GM21526 (cell line): Measurements from ENCODE around the gene SKAP1.
"Not testable (repeated sequence)": the region's sequence is repeated elsewhere in the genome, so short reads cannot be mapped to it uniquely, and the experiment has no call there.

Source experiments
- ATAC-seq: cut with Tn5 transposase; IDR thresholded peaks from one replicate; pipeline ENCODE4 v1.9.1; 2021; ENCODE audit warnings: moderate library complexity; ENCODE audit not compliant: unreplicated experiment, low FRiP score

SKAP1 gene

GRCh38 chr17:48229936-48230335 lies 200.1 kb downstream of the SKAP1 start:
- no peak for ATAC-seq

- ATAC-seq: no peak
Measured at GRCh38 chr17:48228720-48229119, 201.3 kb downstream of the SKAP1 start.

DNA sequence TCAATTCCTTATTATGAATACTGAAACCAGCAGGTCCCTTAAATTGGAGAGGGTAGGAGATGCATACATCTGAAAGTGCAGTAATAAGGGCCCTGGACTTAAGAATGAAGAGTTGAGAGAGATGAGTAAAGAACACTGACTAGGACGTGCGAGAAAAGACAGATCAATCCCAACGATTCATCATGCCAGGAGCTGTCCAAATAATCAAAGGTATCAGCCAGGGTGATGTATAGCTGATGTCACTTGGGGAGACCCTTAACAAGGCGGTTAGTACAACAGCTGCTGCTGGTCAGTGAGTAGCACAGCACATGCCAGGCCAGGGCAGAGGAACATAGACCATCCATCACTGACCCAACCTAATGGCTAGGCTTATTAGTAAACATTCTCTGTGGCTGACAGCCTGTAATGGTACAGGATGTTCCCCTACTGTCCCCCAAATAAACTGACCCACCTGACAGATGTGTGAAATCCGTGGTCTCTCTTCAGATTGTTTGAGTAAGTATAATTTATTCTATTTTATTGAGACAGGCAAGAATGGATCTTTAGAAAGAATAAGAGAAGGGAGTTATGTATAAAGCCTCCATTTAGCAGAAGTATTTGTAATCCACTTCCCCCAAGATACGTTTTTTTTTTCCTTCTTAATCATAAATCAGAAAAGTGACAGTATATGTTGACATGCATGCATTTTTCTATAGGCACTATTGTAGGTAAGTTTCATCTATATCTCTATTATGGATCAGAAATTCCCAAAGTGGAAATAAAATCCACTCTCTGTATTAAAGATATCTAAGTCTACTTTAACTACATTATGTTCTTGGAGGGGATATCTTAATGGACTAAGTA lies 204.1 kb downstream of the SKAP1 start:
- no peak for ATAC-seq

DNA sequence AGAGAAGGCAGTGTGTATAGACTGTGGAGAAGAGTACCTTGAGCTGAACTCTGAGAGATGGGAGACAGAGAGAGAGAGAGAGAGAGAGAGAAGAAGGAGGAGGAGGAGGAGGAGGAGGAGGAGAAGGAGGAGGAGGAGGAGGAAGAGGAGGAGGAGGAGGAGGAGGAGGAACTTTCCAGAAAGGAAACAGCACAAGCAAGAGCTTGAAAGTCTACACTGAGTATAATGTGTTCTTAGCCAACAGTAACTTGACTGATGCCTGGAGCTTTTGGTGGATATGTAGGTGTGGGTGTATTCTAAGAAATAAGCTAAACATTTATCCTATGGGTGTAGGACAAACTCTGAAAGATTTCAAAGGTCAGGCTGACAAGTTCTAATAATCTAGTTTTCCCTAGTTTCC lies 206.1 kb downstream of the SKAP1 start:
- ATAC-seq: no peak

DNA sequence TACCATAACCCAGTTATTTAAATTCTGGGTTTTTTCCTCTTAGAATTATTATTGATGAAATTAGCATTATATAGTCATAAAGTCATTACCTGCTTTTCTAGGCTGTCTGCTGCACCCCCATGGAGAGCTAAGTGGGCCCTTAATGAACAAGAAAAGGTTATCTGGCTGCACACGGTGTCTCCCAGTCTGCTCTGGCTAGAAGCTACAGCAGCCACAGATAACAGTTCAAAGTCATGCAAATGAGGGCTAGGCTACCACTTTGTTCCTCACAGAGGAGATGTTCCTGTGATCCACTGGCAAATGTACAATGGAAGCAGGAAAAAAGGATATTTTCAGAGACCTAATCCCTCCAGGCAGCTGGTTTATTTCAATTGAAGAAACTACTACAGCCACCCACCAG lies 210.4 kb downstream of the SKAP1 start:
- no peak for ATAC-seq

GRCh38 chr17:48215583-48216139 lies 214.4 kb downstream of the SKAP1 start:
- ATAC-seq: no peak

- ATAC-seq: no peak
Measured at GRCh38 chr17:48213797-48214196, 216.2 kb downstream of the SKAP1 start.

DNA sequence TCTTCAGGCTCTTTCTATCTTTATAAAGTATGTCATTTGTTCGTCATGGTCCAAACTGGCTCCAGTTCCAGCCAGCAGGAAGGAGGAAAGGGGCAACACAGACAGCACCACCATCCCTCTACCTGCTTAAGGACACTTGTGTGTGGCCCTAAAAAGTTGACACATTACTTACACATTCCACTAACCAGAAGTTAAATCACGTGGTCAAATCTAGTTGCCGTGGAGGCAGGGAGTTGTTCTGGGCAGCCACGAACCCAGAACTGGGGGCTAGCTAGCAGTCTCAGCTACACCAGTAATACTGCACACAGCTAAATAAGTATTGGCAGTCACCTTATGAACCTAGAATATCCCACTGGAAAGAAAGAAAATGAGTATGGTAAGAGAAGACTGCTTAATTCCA lies 218.2 kb downstream of the SKAP1 start:
- ATAC-seq: no peak

DNA sequence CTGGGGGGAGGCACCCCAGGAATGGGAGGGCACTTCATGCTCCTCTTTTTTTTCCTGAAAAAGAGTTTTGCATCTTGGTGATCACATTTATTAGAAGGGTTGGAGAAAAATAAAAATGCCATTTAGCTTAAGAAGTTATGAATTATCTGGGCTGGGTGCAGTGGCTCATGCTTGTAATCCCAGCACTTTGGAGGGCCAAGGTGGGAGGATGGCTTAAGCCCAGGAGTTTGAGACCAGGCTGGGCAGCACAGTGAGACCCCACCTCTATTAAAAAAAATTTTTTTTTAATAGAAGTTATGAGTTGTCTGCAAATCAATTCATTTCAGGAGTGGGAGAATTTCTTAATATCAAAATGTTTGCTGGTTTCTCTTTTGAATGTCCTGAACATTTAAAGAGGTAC lies 219.0 kb downstream of the SKAP1 start:
- no peak for ATAC-seq

DNA sequence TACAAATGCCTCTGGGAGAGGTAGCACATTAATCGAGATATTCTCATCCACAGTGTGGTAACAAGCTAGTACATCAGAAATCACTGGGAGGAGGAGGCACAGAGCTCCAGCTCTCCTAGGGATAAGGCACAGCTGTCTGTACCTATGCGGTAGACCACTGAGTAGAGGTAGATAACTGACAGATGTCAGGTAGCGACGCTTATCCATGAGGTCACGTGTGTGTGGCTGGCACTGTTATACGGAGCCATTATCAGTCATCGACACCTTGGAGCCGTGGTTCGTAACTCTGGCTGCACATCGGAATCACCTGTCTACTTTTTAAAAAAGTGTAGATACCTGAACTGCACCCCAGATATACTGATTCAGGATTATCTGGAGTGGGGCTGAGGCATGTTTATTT lies 220.0 kb downstream of the SKAP1 start:
- ATAC-seq: no peak

DNA sequence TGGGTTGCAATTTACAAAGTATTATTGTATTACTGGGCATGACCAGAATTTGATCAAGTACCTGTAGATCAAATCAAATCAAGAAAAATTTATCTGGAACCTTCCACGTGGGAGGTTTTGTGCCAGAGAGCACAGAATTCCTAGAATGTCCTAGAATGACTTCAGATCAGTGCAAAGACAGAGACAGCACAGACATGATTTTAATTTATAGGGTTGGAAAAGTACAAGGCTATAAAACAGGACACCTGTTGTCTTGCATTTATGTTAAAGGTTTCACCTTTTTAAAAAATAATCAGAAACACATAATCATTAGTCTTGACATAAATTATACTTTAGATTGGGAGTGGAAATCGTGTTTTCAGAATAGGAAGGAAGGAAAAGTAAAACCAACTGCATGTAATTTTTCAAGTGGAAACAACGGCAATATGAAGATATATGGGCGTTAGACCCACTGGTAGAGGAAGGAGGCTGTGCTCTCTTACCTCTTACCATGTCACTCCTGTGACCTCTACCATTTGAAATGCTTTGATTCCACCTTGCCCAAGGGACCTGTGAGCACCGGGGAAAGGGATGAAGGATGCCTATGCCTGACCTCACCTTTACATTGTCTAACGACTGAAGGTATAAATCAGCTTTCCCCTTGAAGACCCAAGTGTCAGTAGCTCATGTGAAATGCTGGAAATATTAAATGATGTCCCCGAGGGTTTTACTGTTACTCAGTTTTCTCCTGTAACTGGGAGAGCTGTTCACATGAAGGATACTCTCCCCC lies 222.1 kb downstream of the SKAP1 start:
- ATAC-seq: no peak

- not testable (repeated sequence) for ATAC-seq
Measured at GRCh38 chr17:48207036-48207435, 223.0 kb downstream of the SKAP1 start.

- ATAC-seq: no peak
Measured at GRCh38 chr17:48202959-48203358, 227.1 kb downstream of the SKAP1 start.

- ATAC-seq: no peak
Measured at GRCh38 chr17:48198950-48199541, 231.0 kb downstream of the SKAP1 start.

- ATAC-seq: no peak
Measured at GRCh38 chr17:48195910-48196309, 234.1 kb downstream of the SKAP1 start.

- ATAC-seq: no peak
Measured at GRCh38 chr17:48194097-48194550, 235.9 kb downstream of the SKAP1 start.

DNA sequence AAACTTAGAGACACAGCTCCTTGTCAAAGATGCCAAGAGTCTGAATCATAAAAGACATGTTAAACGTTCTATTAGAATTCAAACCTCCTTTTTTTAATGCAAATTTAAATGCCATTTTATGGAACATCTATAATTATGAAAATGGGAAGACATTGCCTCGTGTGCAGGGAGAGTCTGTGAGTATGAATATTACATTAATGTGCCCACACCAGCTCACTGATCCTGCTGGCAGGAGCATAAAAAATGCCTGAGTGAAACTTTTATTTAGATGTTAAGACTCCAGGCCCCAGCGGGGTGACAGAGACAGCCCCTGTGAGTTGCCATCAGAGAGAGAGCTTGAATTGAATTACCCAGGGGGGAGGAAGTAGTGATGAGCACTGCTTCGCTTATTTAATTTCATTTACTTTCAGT lies 237.7 kb downstream of the SKAP1 start:
- ATAC-seq: no peak

DNA sequence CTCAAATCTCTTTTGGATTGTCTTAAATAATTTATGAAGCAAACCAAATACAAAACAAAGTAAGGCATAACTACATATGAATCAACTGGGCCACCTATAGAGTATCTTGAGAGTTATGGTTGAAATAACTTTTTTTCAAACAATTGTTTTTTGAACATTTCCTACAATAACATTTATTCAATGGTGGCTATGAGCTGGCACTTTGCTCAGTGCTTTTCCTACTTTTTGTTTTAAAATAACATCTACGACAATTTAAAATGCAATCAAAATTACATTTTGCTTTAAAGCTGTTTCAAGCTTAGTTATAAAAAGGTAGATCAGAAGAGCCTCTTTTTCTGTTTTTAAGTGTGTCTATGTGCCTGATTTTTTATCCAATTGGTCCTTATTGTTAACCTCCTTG lies 238.7 kb downstream of the SKAP1 start:
- no peak for ATAC-seq

DNA sequence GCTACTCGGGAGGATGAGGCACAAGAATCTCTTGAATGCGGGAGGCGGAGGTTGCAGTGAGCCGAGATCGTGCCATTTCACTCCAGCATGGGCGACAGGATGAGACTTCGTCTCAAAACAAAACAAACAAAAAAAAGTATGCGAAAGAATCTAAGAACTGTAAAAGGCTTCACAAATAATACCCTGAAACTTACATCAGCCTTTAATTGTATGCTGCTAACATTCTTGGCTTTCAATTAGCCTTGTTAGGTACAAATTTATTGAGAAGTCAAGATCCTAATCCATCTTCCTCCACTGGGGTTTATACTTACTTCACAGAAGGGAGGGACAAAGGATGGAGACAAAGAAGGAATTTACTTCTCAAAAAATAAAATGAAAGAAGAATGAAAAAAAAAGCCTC lies 239.1 kb downstream of the SKAP1 start:
- ATAC-seq: no peak

- no peak for ATAC-seq
Measured at GRCh38 chr17:48187872-48188608, 242.0 kb downstream of the SKAP1 start.
